GM12878 (cell line): Measurements from ENCODE around the gene ZNF836. TPM values are rescaled to one million over a fixed set of nuclear protein-coding genes. Genes with fewer than 3 reads are reported as not detected.

Experiments used
- ATAC-seq: fragments of 200-7000 bp; cut with Tn5 transposase; 3 replicates; pipeline ENCODE4 v1.9.1; 2020; ENCODE audit warnings: mild to moderate bottlenecking, moderate library complexity
- BruUV-seq: library from RNA; stranded (reverse); fragments of 400-500 nt; replicated peaks from 2 replicates; lab custom pipeline; 2021; lab: Mats Ljungman, UMichigan
- CTCF ChIA-PET: fragments of 300-600 bp; sonication (Branson Sonifier 250); formaldehyde crosslinking; extraction: SDS; loops from one replicate; lab custom pipeline; 2021; ENCODE audit warnings: inconsistent platforms; lab: Yijun Ruan, JAX
- POLR2A ChIA-PET: fragments of 350-600 bp; formaldehyde crosslinking; extraction: SDS; loops from one replicate; lab custom pipeline; 2021; ENCODE audit warnings: inconsistent platforms; lab: Charles Lee
- RAD21 ChIA-PET: fragments of 300-600 bp; sonication (Branson Sonifier 250); formaldehyde crosslinking; loops from one replicate; lab custom pipeline; 2023; ENCODE audit warnings: antibody characterized with exemption; ENCODE audit not compliant: unreplicated experiment; lab: Charles Lee
- SMC1A ChIA-PET: fragments of 300-600 bp; sonication (Branson Sonifier 250); formaldehyde crosslinking; loops from one replicate; lab custom pipeline; 2023; ENCODE audit not compliant: unreplicated experiment, uncharacterized antibody; lab: Charles Lee
- DNase-seq: peaks from one replicate; pipeline ENCODE4 v3.0.0-alpha.2; 2011; ENCODE audit warnings: low read depth, low spot score
- FAIRE-seq: peaks from 3 replicates; lab custom pipeline; 2011; peaks lifted over from hg19 to GRCh38; lab: Jason Lieb, UNC
- H2AFZ ChIP-seq: 2 replicates; pipeline ENCODE4 v1.6.0; 2011; ENCODE audit warnings: low read depth, low read length, control low read depth; ENCODE audit not compliant: control insufficient read depth
- H3K27ac ChIP-seq: 2 replicates; pipeline ENCODE4 v1.5.1; 2011; ENCODE audit warnings: control low read depth; ENCODE audit not compliant: control insufficient read depth, insufficient read depth
- H3K27me3 ChIP-seq, 2 experiments: replicated peaks in 1 of 2; 2 replicates each; pipeline versions ENCODE4 v1.6.0 to v1.6.1; 2011; ENCODE audit warnings: low read length in 1 of 2; ENCODE audit not compliant: control insufficient read depth in 2 of 2, insufficient read depth in 2 of 2
- H3K36me3 ChIP-seq, 2 experiments: 2 replicates each; pipeline ENCODE4 v1.5.1; 2011; ENCODE audit warnings: low read length in 1 of 2; ENCODE audit not compliant: control insufficient read depth in 2 of 2, insufficient read depth in 2 of 2
- H3K4me1 ChIP-seq: 2 replicates; pipeline ENCODE4 v1.6.1; 2011; ENCODE audit warnings: mild to moderate bottlenecking, low read length, moderate library complexity, mixed read lengths; ENCODE audit not compliant: control insufficient read depth, insufficient read depth
- H3K4me2 ChIP-seq: 2 replicates; pipeline ENCODE4 v1.6.0; 2011; ENCODE audit warnings: control low read depth; ENCODE audit not compliant: control insufficient read depth, insufficient read depth
- H3K4me3 ChIP-seq: fragments of 200-600 bp; sonication (generic); 2 replicates; pipeline ENCODE4 v1.5.1; 2016
- H3K79me2 ChIP-seq: 2 replicates; pipeline ENCODE4 v1.6.0; 2011; ENCODE audit warnings: low read length; ENCODE audit not compliant: control insufficient read depth, insufficient read depth
- H3K9ac ChIP-seq: 2 replicates; pipeline ENCODE4 v1.8.0; 2011; ENCODE audit warnings: low read length, control low read depth, mixed read lengths; ENCODE audit not compliant: control insufficient read depth, insufficient read depth
- H3K9me3 ChIP-seq: replicated peaks from 3 replicates; pipeline ENCODE4 v1.5.1; 2011; ENCODE audit warnings: mild to moderate bottlenecking, low read length; ENCODE audit not compliant: control insufficient read depth, insufficient read depth
- H4K20me1 ChIP-seq: 2 replicates; pipeline ENCODE4 v1.6.0; 2011; ENCODE audit not compliant: control insufficient read depth, insufficient read depth
- CTCF ChIP-seq, 3 experiments: IDR thresholded peaks in 2 of 3; conservative IDR thresholded peaks in 1 of 3; 2 replicates each; pipeline ENCODE4 v1.5.1; 2011; ENCODE audit warnings: low read depth in 3 of 3, low read length in 3 of 3, mild to moderate bottlenecking in 3 of 3, control low read depth in 2 of 3, moderate library complexity in 2 of 3, inconsistent platforms in 1 of 3, mixed read lengths in 1 of 3; ENCODE audit not compliant: control insufficient read depth in 2 of 3, insufficient read depth in 1 of 3; ENCODE audit errors: extremely low read depth in 1 of 3
- E2F4 ChIP-seq: IDR thresholded peaks from 2 replicates; pipeline ENCODE4 v1.6.1; 2012; ENCODE audit warnings: low read depth, low read length, improper control_type of control experiment
- GATAD2B ChIP-seq: fragments of 450-650 bp; conservative IDR thresholded peaks from 2 replicates; pipeline ENCODE4 v1.6.1; 2017; ENCODE audit warnings: low read depth, mild to moderate bottlenecking, moderate library complexity
- MEF2B ChIP-seq: fragments of 450-650 bp; IDR thresholded peaks from 2 replicates; pipeline ENCODE4 v1.6.1; 2018; ENCODE audit warnings: mild to moderate bottlenecking, moderate library complexity; ENCODE audit not compliant: partially characterized antibody, poor library complexity, severe bottlenecking
- MTA2 ChIP-seq: fragments of 450-650 bp; IDR thresholded peaks from 2 replicates; pipeline ENCODE4 v1.6.1; 2016; ENCODE audit warnings: low read depth, mild to moderate bottlenecking, moderate library complexity
- NBN ChIP-seq: fragments of 450-650 bp; IDR thresholded peaks from 2 replicates; pipeline ENCODE4 v1.6.1; 2016
- NFYB ChIP-seq: IDR thresholded peaks from 2 replicates; pipeline ENCODE4 v1.6.1; 2011; ENCODE audit warnings: low read depth, mild to moderate bottlenecking, low read length, improper control_type of control experiment, moderate library complexity; ENCODE audit not compliant: insufficient read depth
- PML ChIP-seq: IDR thresholded peaks from 2 replicates; pipeline ENCODE4 v1.6.1; 2012; ENCODE audit warnings: low read length, inconsistent platforms
- POU2F2 ChIP-seq: IDR thresholded peaks from 3 replicates; pipeline ENCODE4 v1.6.1; 2011; ENCODE audit warnings: low read depth, mild to moderate bottlenecking, low read length, borderline replicate concordance
- SREBF2 ChIP-seq: IDR thresholded peaks from 2 replicates; pipeline ENCODE4 v1.6.1; 2012; ENCODE audit warnings: mild to moderate bottlenecking, low read length
- SUZ12 ChIP-seq: fragments of 200-600 bp; sonication (generic); IDR thresholded peaks from one replicate; pipeline ENCODE4 v1.6.1; 2018; ENCODE audit warnings: antibody characterized with exemption, mild to moderate bottlenecking; ENCODE audit not compliant: unreplicated experiment
- TARDBP ChIP-seq: IDR thresholded peaks from 2 replicates; pipeline ENCODE4 v1.6.1; 2016; ENCODE audit warnings: borderline replicate concordance
- ZBED1 ChIP-seq: IDR thresholded peaks from 2 replicates; pipeline ENCODE4 v1.6.1; 2016; ENCODE audit warnings: borderline replicate concordance
- WGBS: methylation state at CpG from one replicate; pipeline ENCODE4 v1.1.6; 2016; ENCODE audit warnings: low lambda C conversion rate; ENCODE audit not compliant: insufficient replicate concordance, insufficient coverage; ENCODE audit errors: missing lambda C conversion rate; 5-methylcytosine and 5-hydroxymethylcytosine counted together
- in situ Hi-C: fragments of 300-500 bp; cut with MboI; formaldehyde crosslinking; loops from 9 replicates; pipeline ENCODE4 v1.14.3; 2018; ENCODE audit warnings: mixed read lengths
- intact Hi-C: fragments of 100-400 bp; cut with micrococcal nuclease; formaldehyde crosslinking; loops from one replicate; pipeline ENCODE4 v1.14.2; 2022; ENCODE audit not compliant: unreplicated experiment
- polyA plus RNA-seq, 11 experiments: library from polyadenylated mRNA; depleted of rRNA in 4 of 11; unstranded in 6 of 11; stranded (reverse) in 5 of 11; fragments of >200 nt; fragmentation: Nextera tagmentation in 4 of 11; fragmentation: Illumina TruSeq in 1 of 11; extraction: Ambion mirVana in 4 of 11; extraction: Trizol in 1 of 11; gene quantifications; 1 replicate in 1 of 11; 2 replicates in 10 of 11; pipeline versions ENCODE4 v1.2.1 to v1.2.3, GENCODE V29; 2011 to 2016; ENCODE audit warnings: inconsistent platforms in 2 of 11, missing spikeins in 2 of 11, low read depth in 1 of 11
- total RNA-seq, 4 experiments: library from RNA; depleted of rRNA in 3 of 4; stranded (reverse); fragments of >200 nt in 3 of 4; fragmentation: Illumina TruSeq in 1 of 4; extraction: Trizol in 1 of 4; gene quantifications; 2 replicates each; pipeline versions ENCODE4 v1.2.1 to v1.2.3, GENCODE V29; 2013 to 2021

The ZNF836 gene
- total and polyA plus RNA-seq, 10 of the 15 experiments (the other 5 are each of a cell fraction or from before 2014, with no cell fraction given): 4.5 to 9.2 (median 6.2) TPM

- intact Hi-C loops (no loop called here), in situ Hi-C loops (no loop called here)
- Histone ChIP-seq H3K36me3 (no peaks in the 10 kb centered on the region), H3K9me3 (peaks cover 8% of the 10 kb centered on the region; the same call in 2 of the 3 replicates), H2AFZ (no peak overlapping the region), H3K4me2 (no peak overlapping the region), H3K79me2 (no peaks in the 10 kb centered on the region), H4K20me1 (no peaks in the 10 kb centered on the region), H3K27ac (no peak overlapping the region), H3K4me3 (no peak overlapping the region), H3K9ac (no peak overlapping the region), H3K27me3 (no peaks in the 10 kb centered on the region), H3K4me1 (peaks cover 4% of the 10 kb centered on the region)
- TF ChIP-seq TARDBP (no peak), SREBF2 (no peak), E2F4 (no peak), NBN (no peak), PML (no peak), MEF2B (no peak), ZBED1 (no peak), POU2F2 (no peak), MTA2 (no peak), SUZ12 (no peak), CTCF (IDR thresholded peaks at IDR 0.05 in 2 of 3, conservative IDR thresholded peaks at IDR 0.05 in 1 of 3; ENCODE audit: control insufficient read depth in 2 of 3, extremely low read depth in 1 of 3, insufficient read depth in 1 of 3, low read depth in 3 of 3, low read length in 3 of 3) (no peak), NFYB (no peak), GATAD2B (no peak)
- ChIA-PET POLR2A (no interaction called here), SMC1A (no interaction called here), CTCF (interaction anchor here (1.0 kb wide), 2 partner anchors 9 to 61 kb away, joined by 3 read pairs; no protein-coding TSS in a partner anchor), RAD21 (no interaction called here)
- ATAC-seq (no peak), FAIRE-seq (no peak), DNase-seq (no peak)
- 90% methylated on average over 9 of the region's 10 CpGs for WGBS
- BruUV-seq: no TSS peak
Observed at GRCh38 chr19:52176574-52176973, 5.2 kb upstream of the ZNF836 start.
